ENCODE data around the gene OR52D1. TPM values are rescaled to one million over a fixed set of nuclear protein-coding genes. Genes with fewer than 3 reads are reported as not detected.

Gene OR52D1
- total and polyA plus RNA-seq, 2 donors from 2014 or later = not detected

GRCh38 chr11:5528495-5528894 is 40.0 kb downstream of the OR52D1 start:
- intact Hi-C loops (cut with DNase I) = no loop called here
- Histone ChIP-seq H3K27ac (ENCODE audit: low read depth in 2 of 2, low read length in 2 of 2) (no peak overlapping the region), H3K9me3 (ENCODE audit: control insufficient read depth in 2 of 3, insufficient read depth in 1 of 3, low read length in 3 of 3) (no peaks in the 10 kb centered on the region), H3K4me1 (ENCODE audit: control insufficient read depth in 2 of 3, insufficient read depth in 2 of 3, low read depth in 1 of 3, low read length in 3 of 3) (no peaks in the 10 kb centered on the region), H3K4me3 (ENCODE audit: low read length in 3 of 3) (no peak overlapping the region), H3K36me3 (ENCODE audit: control insufficient read depth in 2 of 3, insufficient read depth in 3 of 3, low read length in 3 of 3) (no peaks in the 10 kb centered on the region), H3K9ac (ENCODE audit: low read length in 3 of 3) (no peak overlapping the region), H3K27me3 (ENCODE audit: control insufficient read depth, insufficient read depth, low read length) (no peaks in the 10 kb centered on the region)
- TF ChIP-seq CTCF (IDR thresholded peaks at IDR 0.05; ENCODE audit: borderline replicate concordance, extremely low read depth, insufficient read depth) = no peak
- no peak for DNase-seq
- no peak for FAIRE-seq

GRCh38 chr11:5531053-5531831 is 42.8 kb downstream of the OR52D1 start:
- Histone ChIP-seq H3K27ac (ENCODE audit: low read depth in 2 of 2, low read length in 2 of 2) (no peak overlapping the region), H3K4me1 (ENCODE audit: control insufficient read depth in 2 of 3, insufficient read depth in 2 of 3, low read depth in 1 of 3, low read length in 3 of 3) (no peaks in the 10 kb centered on the region), H3K27me3 (ENCODE audit: control insufficient read depth, insufficient read depth, low read length) (no peaks in the 10 kb centered on the region), H3K9me3 (ENCODE audit: control insufficient read depth in 2 of 3, insufficient read depth in 1 of 3, low read length in 3 of 3) (no peaks in the 10 kb centered on the region), H3K4me3 (ENCODE audit: low read length in 3 of 3) (no peak overlapping the region), H3K36me3 (ENCODE audit: control insufficient read depth in 2 of 3, insufficient read depth in 3 of 3, low read length in 3 of 3) (no peaks in the 10 kb centered on the region), H3K9ac (ENCODE audit: low read length in 3 of 3) (no peak overlapping the region)
- DNase-seq = no peak
- no peak for FAIRE-seq
- no peak for TF ChIP-seq CTCF (IDR thresholded peaks at IDR 0.05; ENCODE audit: borderline replicate concordance, extremely low read depth, insufficient read depth)
- intact Hi-C loops (cut with DNase I) = no loop called here

GRCh38 chr11:5534046-5534445 is 45.6 kb downstream of the OR52D1 start:
- TF ChIP-seq CTCF (IDR thresholded peaks at IDR 0.05; ENCODE audit: borderline replicate concordance, extremely low read depth, insufficient read depth) = no peak
- Histone ChIP-seq H3K27ac (ENCODE audit: low read depth in 2 of 2, low read length in 2 of 2) (no peak overlapping the region), H3K27me3 (ENCODE audit: control insufficient read depth, insufficient read depth, low read length) (no peaks in the 10 kb centered on the region), H3K9me3 (ENCODE audit: control insufficient read depth in 2 of 3, insufficient read depth in 1 of 3, low read length in 3 of 3) (no peaks in the 10 kb centered on the region), H3K4me1 (ENCODE audit: control insufficient read depth in 2 of 3, insufficient read depth in 2 of 3, low read depth in 1 of 3, low read length in 3 of 3) (no peaks in the 10 kb centered on the region), H3K9ac (ENCODE audit: low read length in 3 of 3) (no peak overlapping the region), H3K4me3 (ENCODE audit: low read length in 3 of 3) (no peak overlapping the region), H3K36me3 (ENCODE audit: control insufficient read depth in 2 of 3, insufficient read depth in 3 of 3, low read length in 3 of 3) (no peaks in the 10 kb centered on the region)
- FAIRE-seq = no peak
- intact Hi-C loops (cut with DNase I) = no loop called here
- DNase-seq = no peak
